GM12892 (cell line): ENCODE data around the gene VOPP1.

Experiments used
- POLR2A ChIP-seq: IDR thresholded peaks from 2 replicates; pipeline ENCODE4 v1.6.1; 2011; ENCODE audit warnings: low read depth, low read length, control low read depth
- TAF1 ChIP-seq: IDR thresholded peaks from 2 replicates; pipeline ENCODE4 v1.6.1; 2011; ENCODE audit warnings: low read depth, mild to moderate bottlenecking, control low read depth, low read length, borderline replicate concordance

GRCh38 chr7:55463686-55464262, 108.5 kb downstream of the VOPP1 start:
- no peak for TF ChIP-seq POLR2A
- no peak for TF ChIP-seq TAF1
